Activated CD8-positive, alpha-beta memory T cell treated with anti-CD3 and anti-CD28 coated beads for 36 hours (primary cell): ENCODE data around the gene RBMS3. TPM values are rescaled to one million over a fixed set of nuclear protein-coding genes. Genes with fewer than 3 reads are reported as not detected.

Source experiments
- CTCF ChIA-PET: fragments of 350-600 bp; sonication (Branson Sonifier 250); formaldehyde crosslinking; loops from one replicate; lab custom pipeline; 2021; ENCODE audit warnings: antibody characterized with exemption; lab: Charles Lee
- POLR2A ChIA-PET: fragments of 350-600 bp; sonication (Branson Sonifier 250); formaldehyde crosslinking; loops from one replicate; lab custom pipeline; 2021; ENCODE audit warnings: antibody characterized with exemption; lab: Charles Lee
- total RNA-seq, 2 experiments: library from RNA; stranded (reverse); gene quantifications; one replicate each; pipeline ENCODE4 v1.2.3, GENCODE V29; 2021

The RBMS3 gene
- total RNA-seq, 2 experiments from 2014 or later: 0.48 to 0.86 TPM

GRCh38 chr3:29859726-29860270 lies 578.9 kb downstream of the RBMS3 start:
- CTCF ChIA-PET: no interaction called here

GRCh38 chr3:29864809-29865208 lies 583.9 kb downstream of the RBMS3 start:
- POLR2A ChIA-PET: no interaction called here
- CTCF ChIA-PET: interaction anchor here (0.7 kb wide), 1 partner anchor 416 kb away, joined by 3 read pairs; no protein-coding TSS in a partner anchor

More at GRCh38 chr3:29859726-29860270, 578.9 kb downstream of the RBMS3 start:
- POLR2A ChIA-PET: no interaction called here

GRCh38 chr3:29868543-29869101 lies 587.8 kb downstream of the RBMS3 start:
- POLR2A ChIA-PET: no interaction called here

GRCh38 chr3:29870136-29870535 lies 589.3 kb downstream of the RBMS3 start:
- POLR2A ChIA-PET: no interaction called here
- CTCF ChIA-PET: no interaction called here

More at GRCh38 chr3:29868543-29869101, 587.8 kb downstream of the RBMS3 start:
- CTCF ChIA-PET: no interaction called here

- ChIA-PET CTCF (no interaction called here), POLR2A (no interaction called here)
Measured at GRCh38 chr3:29871087-29871486, 590.2 kb downstream of the RBMS3 start.

GRCh38 chr3:29880809-29881208 lies 599.9 kb downstream of the RBMS3 start:
- CTCF ChIA-PET: no interaction called here
- POLR2A ChIA-PET: no interaction called here

- ChIA-PET POLR2A (no interaction called here), CTCF (no interaction called here)
Measured at GRCh38 chr3:29887451-29887850, 606.6 kb downstream of the RBMS3 start.

- ChIA-PET POLR2A (no interaction called here), CTCF (no interaction called here)
Measured at GRCh38 chr3:29889215-29889614, 608.3 kb downstream of the RBMS3 start.

- ChIA-PET POLR2A (no interaction called here), CTCF (no interaction called here)
Measured at GRCh38 chr3:29890801-29891200, 609.9 kb downstream of the RBMS3 start.

GRCh38 chr3:29892976-29893554 lies 612.2 kb downstream of the RBMS3 start:
- ChIA-PET CTCF (no interaction called here), POLR2A (no interaction called here)

- POLR2A ChIA-PET: no interaction called here
- CTCF ChIA-PET: no interaction called here
Measured at GRCh38 chr3:29896856-29897255, 616.0 kb downstream of the RBMS3 start.

- ChIA-PET CTCF (no interaction called here), POLR2A (no interaction called here)
Measured at GRCh38 chr3:29898171-29898965, 617.5 kb downstream of the RBMS3 start.

- ChIA-PET CTCF (no interaction called here), POLR2A (no interaction called here)
Measured at GRCh38 chr3:29899021-29899420, 618.1 kb downstream of the RBMS3 start.

- CTCF ChIA-PET: no interaction called here
- POLR2A ChIA-PET: no interaction called here
Measured at GRCh38 chr3:29901097-29901496, 620.2 kb downstream of the RBMS3 start.

GRCh38 chr3:29903600-29903999 lies 622.7 kb downstream of the RBMS3 start:
- ChIA-PET CTCF (no interaction called here), POLR2A (no interaction called here)

- ChIA-PET POLR2A (no interaction called here), CTCF (no interaction called here)
Measured at GRCh38 chr3:29906906-29907305, 626.0 kb downstream of the RBMS3 start.

GRCh38 chr3:29912600-29913288 lies 631.9 kb downstream of the RBMS3 start:
- POLR2A ChIA-PET: no interaction called here
- CTCF ChIA-PET: no interaction called here

- ChIA-PET CTCF (no interaction called here), POLR2A (no interaction called here)
Measured at GRCh38 chr3:29914861-29915524, 634.1 kb downstream of the RBMS3 start.

GRCh38 chr3:29919571-29919970 lies 638.7 kb downstream of the RBMS3 start:
- CTCF ChIA-PET: no interaction called here
- POLR2A ChIA-PET: no interaction called here
